Neural progenitor cell (in vitro differentiated cells): Measurements from ENCODE around the gene MYL9. TPM values are rescaled to one million over a fixed set of nuclear protein-coding genes. Genes with fewer than 3 reads are reported as not detected.
"Not testable (repeated sequence)": the region's sequence is repeated elsewhere in the genome, so short reads cannot be mapped to it uniquely, and the experiment has no call there.

ENCODE experiments used
- DNase-seq: peaks from one replicate; pipeline ENCODE4 v3.0.0-alpha.2; 2016; ENCODE audit warnings: low spot score
- H2AFZ ChIP-seq: fragments of 200-600 bp; sonication (generic); replicated peaks from 2 replicates; pipeline ENCODE4 v1.6.1; 2016; ENCODE audit warnings: antibody characterized with exemption
- H3F3A ChIP-seq: fragments of 200-600 bp; sonication (generic); 2 replicates; pipeline ENCODE4 v1.6.1; 2016; ENCODE audit warnings: antibody characterized with exemption, low read depth
- H3K27ac ChIP-seq: fragments of 200-600 bp; sonication (generic); 2 replicates; pipeline ENCODE4 v1.5.1; 2016; ENCODE audit warnings: mild to moderate bottlenecking
- H3K27me3 ChIP-seq: fragments of 200-600 bp; sonication (generic); 2 replicates; pipeline ENCODE4 v1.6.1; 2016; ENCODE audit warnings: mild to moderate bottlenecking, moderate library complexity
- H3K36me3 ChIP-seq: fragments of 200-600 bp; sonication (generic); 2 replicates; pipeline ENCODE4 v1.5.1; 2016
- H3K4me1 ChIP-seq: fragments of 200-600 bp; sonication (generic); 2 replicates; pipeline ENCODE4 v1.6.1; 2016; ENCODE audit warnings: mixed run types
- H3K4me2 ChIP-seq: fragments of 200-600 bp; sonication (generic); 2 replicates; pipeline ENCODE4 v1.6.1; 2016
- H3K4me3 ChIP-seq: fragments of 200-600 bp; sonication (generic); 2 replicates; pipeline ENCODE4 v1.5.1; 2016
- H3K79me2 ChIP-seq: fragments of 200-600 bp; sonication (generic); 2 replicates; pipeline ENCODE4 v1.6.1; 2016; ENCODE audit warnings: low read depth
- H3K9ac ChIP-seq: fragments of 200-600 bp; sonication (generic); 2 replicates; pipeline ENCODE4 v1.6.1; 2016
- H3K9me3 ChIP-seq: fragments of 200-600 bp; sonication (generic); 2 replicates; pipeline ENCODE4 v1.5.1; 2016; ENCODE audit warnings: low read depth
- H4K20me1 ChIP-seq: fragments of 200-600 bp; sonication (generic); 2 replicates; pipeline ENCODE4 v1.6.1; 2016; ENCODE audit warnings: low read depth
- H3K27ac Mint-ChIP-seq: 3 replicates; pipeline ENCODE4 v1.8.0; 2021; ENCODE audit warnings: mixed read lengths
- H3K27me3 Mint-ChIP-seq: 2 replicates; pipeline ENCODE4 v1.8.0; 2022; ENCODE audit warnings: low read depth, mild to moderate bottlenecking, inconsistent platforms, moderate library complexity, mixed read lengths; ENCODE audit not compliant: insufficient read depth
- H3K36me3 Mint-ChIP-seq: 3 replicates; pipeline ENCODE4 v1.8.0; 2021; ENCODE audit warnings: mixed read lengths
- H3K4me1 Mint-ChIP-seq: 3 replicates; pipeline ENCODE4 v1.8.0; 2021; ENCODE audit warnings: mixed read lengths
- H3K4me3 Mint-ChIP-seq: 3 replicates; pipeline ENCODE4 v1.8.0; 2021; ENCODE audit warnings: mild to moderate bottlenecking, moderate library complexity, mixed read lengths
- H3K9me3 Mint-ChIP-seq: 3 replicates; pipeline ENCODE4 v1.8.0; 2020; ENCODE audit warnings: mixed read lengths
- EZH2 ChIP-seq: fragments of 200-600 bp; sonication (generic); IDR thresholded peaks from 2 replicates; pipeline ENCODE4 v1.6.1; 2017; ENCODE audit warnings: antibody characterized with exemption, mild to moderate bottlenecking, moderate library complexity
- EZH2phosphoT487 ChIP-seq: fragments of 200-600 bp; sonication (generic); IDR thresholded peaks from 2 replicates; pipeline ENCODE4 v1.6.1; 2017; ENCODE audit warnings: antibody characterized with exemption
- total RNA-seq: library from RNA; depleted of rRNA; stranded (reverse); fragments of >200 nt; gene quantifications from 2 replicates; pipeline ENCODE4 v1.2.3, GENCODE V29; 2015; ENCODE audit warnings: low replicate concordance
- TF ChIP-seq, protein P1 (sequence below): fragments of 200-600 bp; sonication (generic); IDR thresholded peaks from 2 replicates; pipeline ENCODE4 v1.5.1; 2017; ENCODE audit warnings: antibody characterized with exemption, mild to moderate bottlenecking

Gene MYL9
- total RNA-seq, 1 donor from 2014 or later: 12.4 TPM

DNA sequence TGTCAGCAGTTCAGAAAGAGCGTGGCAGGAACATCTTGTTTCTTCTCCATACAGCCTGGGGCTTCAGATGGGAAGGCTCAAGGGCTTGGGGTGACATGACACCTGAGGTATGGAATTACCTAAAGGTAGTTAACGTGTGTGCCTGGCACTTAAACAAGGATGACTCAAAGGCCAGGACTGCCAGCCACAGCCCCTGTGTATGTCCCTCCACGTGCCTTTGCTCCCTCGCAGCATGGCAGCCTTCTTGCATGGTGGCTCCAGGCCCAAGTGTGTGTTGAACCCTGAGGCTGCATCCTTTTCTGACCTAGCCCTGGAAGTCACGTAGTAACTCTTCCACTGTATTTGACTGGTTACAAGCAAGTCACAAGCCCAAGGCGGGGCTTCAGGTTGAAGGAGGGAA is 33.6 kb upstream of the MYL9 start:
- no peaks in the 10 kb centered on the region for H3K4me1 Mint-ChIP-seq
- no peaks in the 10 kb centered on the region for H3K9me3 Mint-ChIP-seq
- no peak for DNase-seq
- Histone ChIP-seq H3K4me1 (no peaks in the 10 kb centered on the region), H3K9ac (no peak overlapping the region), H3K27me3 (no peaks in the 10 kb centered on the region), H3F3A (no peaks in the 10 kb centered on the region), H3K27ac (no peak overlapping the region), H3K4me2 (no peak overlapping the region), H2AFZ (no peak overlapping the region), H3K4me3 (no peak overlapping the region), H4K20me1 (peaks cover 7% of the 10 kb centered on the region), H3K36me3 (peaks cover 6% of the 10 kb centered on the region), H3K79me2 (no peaks in the 10 kb centered on the region), H3K9me3 (no peaks in the 10 kb centered on the region)
- no peak overlapping the region for H3K4me3 Mint-ChIP-seq
- peaks cover 30% of the 10 kb centered on the region for H3K36me3 Mint-ChIP-seq
- TF ChIP-seq EZH2 (no peak), EZH2phosphoT487 (no peak)
- H3K27me3 Mint-ChIP-seq: peaks cover 5% of the 10 kb centered on the region
- H3K27ac Mint-ChIP-seq: no peak overlapping the region

DNA sequence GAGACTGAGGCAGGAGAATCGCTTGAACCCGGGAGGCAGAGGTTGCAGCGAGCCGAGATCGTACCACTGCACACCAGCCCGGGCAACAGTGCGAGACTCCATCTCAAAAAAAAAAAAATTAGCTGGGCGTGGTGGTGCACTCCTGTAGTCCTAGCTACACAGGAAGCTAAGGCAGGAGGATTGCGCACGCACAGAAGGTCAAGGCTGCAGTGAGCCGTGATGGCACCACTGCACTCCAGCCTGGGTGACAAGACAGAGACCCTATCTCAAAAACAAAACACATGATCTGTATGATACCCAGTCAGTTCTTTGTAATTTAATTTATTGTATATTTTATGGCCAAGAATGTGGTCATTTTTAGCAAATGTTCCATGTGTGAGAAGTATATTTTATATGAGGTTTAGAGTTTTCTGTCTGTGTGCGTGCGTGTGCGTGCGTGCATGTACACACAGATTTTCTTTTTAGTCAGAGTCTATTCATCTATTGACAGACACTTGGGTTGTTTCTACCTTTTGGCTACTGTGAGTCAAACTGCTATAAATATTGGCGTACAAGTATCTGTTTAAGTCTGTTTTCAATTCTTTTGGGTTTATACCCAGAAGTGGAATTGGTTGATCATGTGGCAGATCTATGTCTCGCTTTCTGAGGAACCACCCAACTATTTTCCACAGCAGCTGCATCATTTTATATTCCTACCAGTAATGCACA is 22.2 kb upstream of the MYL9 start:
- no peak overlapping the region for H3K27ac Mint-ChIP-seq
- Histone ChIP-seq H3K4me2 (no peak overlapping the region), H3K9ac (no peak overlapping the region), H3K27me3 (no peaks in the 10 kb centered on the region), H3K4me3 (no peak overlapping the region), H3K79me2 (no peaks in the 10 kb centered on the region), H3K36me3 (peaks cover 5% of the 10 kb centered on the region), H3K9me3 (no peaks in the 10 kb centered on the region), H2AFZ (no peak overlapping the region), H3F3A (peaks cover 8% of the 10 kb centered on the region), H3K27ac (no peak overlapping the region), H3K4me1 (no peaks in the 10 kb centered on the region), H4K20me1 (peaks cover 24% of the 10 kb centered on the region)
- H3K4me3 Mint-ChIP-seq: no peak overlapping the region
- H3K36me3 Mint-ChIP-seq: peaks cover 25% of the 10 kb centered on the region
- H3K27me3 Mint-ChIP-seq: peaks cover 2% of the 10 kb centered on the region
- H3K9me3 Mint-ChIP-seq: no peaks in the 10 kb centered on the region
- TF ChIP-seq EZH2phosphoT487 (no peak), EZH2 (no peak)
- TF ChIP-seq, protein P1, sequence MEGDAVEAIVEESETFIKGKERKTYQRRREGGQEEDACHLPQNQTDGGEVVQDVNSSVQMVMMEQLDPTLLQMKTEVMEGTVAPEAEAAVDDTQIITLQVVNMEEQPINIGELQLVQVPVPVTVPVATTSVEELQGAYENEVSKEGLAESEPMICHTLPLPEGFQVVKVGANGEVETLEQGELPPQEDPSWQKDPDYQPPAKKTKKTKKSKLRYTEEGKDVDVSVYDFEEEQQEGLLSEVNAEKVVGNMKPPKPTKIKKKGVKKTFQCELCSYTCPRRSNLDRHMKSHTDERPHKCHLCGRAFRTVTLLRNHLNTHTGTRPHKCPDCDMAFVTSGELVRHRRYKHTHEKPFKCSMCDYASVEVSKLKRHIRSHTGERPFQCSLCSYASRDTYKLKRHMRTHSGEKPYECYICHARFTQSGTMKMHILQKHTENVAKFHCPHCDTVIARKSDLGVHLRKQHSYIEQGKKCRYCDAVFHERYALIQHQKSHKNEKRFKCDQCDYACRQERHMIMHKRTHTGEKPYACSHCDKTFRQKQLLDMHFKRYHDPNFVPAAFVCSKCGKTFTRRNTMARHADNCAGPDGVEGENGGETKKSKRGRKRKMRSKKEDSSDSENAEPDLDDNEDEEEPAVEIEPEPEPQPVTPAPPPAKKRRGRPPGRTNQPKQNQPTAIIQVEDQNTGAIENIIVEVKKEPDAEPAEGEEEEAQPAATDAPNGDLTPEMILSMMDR: no peak
- DNase-seq: no peak
- no peaks in the 10 kb centered on the region for H3K4me1 Mint-ChIP-seq

DNA sequence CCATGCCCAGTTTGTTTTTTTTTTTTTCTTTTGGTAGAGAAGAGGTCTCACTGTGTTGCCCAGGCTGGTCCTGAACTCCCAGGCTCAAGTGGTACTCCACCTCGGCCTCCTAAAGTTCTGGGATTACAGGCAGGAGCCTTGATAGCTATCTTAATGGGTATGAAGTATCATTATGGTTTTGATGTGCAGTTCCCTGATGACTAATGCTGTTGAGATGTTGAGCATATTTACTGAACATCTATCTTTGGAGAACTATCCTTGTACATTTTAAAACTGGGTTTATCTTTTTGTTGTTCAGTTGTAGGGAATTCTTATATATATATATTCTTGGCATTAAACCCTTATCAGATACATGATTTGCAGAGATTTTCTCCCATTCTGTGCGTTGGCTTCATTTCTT is 21.4 kb upstream of the MYL9 start:
- Histone ChIP-seq H3K79me2 (no peaks in the 10 kb centered on the region), H3K9ac (no peak overlapping the region), H3K27me3 (no peaks in the 10 kb centered on the region), H3K4me3 (no peak overlapping the region), H3K36me3 (peaks cover 6% of the 10 kb centered on the region), H3K9me3 (no peaks in the 10 kb centered on the region), H2AFZ (no peak overlapping the region), H3F3A (peaks cover 8% of the 10 kb centered on the region), H3K4me2 (no peak overlapping the region), H3K4me1 (no peaks in the 10 kb centered on the region), H3K27ac (no peak overlapping the region), H4K20me1 (peaks cover 26% of the 10 kb centered on the region)
- no peak overlapping the region for H3K4me3 Mint-ChIP-seq
- H3K9me3 Mint-ChIP-seq: no peaks in the 10 kb centered on the region
- H3K27me3 Mint-ChIP-seq: peaks cover 2% of the 10 kb centered on the region
- H3K36me3 Mint-ChIP-seq: peaks cover 25% of the 10 kb centered on the region
- TF ChIP-seq, protein P1: no peak
- no peaks in the 10 kb centered on the region for H3K4me1 Mint-ChIP-seq
- no peak overlapping the region for H3K27ac Mint-ChIP-seq
- DNase-seq: no peak

DNA sequence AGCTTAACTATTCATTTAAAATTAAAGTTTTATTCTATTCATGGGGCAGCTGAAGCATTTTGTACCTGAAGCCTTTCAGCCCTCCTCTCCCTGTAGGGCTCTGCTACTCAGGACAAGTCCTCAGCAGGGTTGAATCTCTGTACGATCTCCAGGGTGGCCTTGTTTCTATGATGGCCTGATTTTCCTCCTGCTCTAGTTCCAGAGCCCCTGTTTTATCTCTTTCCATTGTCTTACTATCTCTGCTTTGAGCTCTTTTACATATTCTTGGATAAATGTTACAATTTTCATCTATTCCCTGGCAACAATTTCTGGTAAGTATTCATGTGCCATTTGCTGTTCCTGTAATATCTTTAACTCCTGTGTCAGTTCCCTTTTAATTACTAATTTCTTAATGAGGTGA is 19.8 kb upstream of the MYL9 start:
- H3F3A ChIP-seq: peaks cover 2% of the 10 kb centered on the region
- H3K36me3 ChIP-seq: peaks cover 6% of the 10 kb centered on the region
- Mint-ChIP-seq H3K27me3 (peaks cover 2% of the 10 kb centered on the region), H3K9me3 (no peaks in the 10 kb centered on the region), H3K4me1 (no peaks in the 10 kb centered on the region), H3K4me3 (no peak overlapping the region), H3K27ac (no peak overlapping the region), H3K36me3 (peaks cover 26% of the 10 kb centered on the region)
- H3K27me3 ChIP-seq: no peaks in the 10 kb centered on the region
- H3K79me2 ChIP-seq: no peaks in the 10 kb centered on the region
- H3K9me3 ChIP-seq: no peaks in the 10 kb centered on the region
- TF ChIP-seq EZH2 (no peak), EZH2phosphoT487 (no peak)
- TF ChIP-seq, protein P1: no peak
- H3K27ac ChIP-seq: peak overlapping the region; percentile 13
- H4K20me1 ChIP-seq: peaks cover 26% of the 10 kb centered on the region
- no peak overlapping the region for H3K4me2 ChIP-seq
- no peak overlapping the region for H2AFZ ChIP-seq
- no peaks in the 10 kb centered on the region for H3K4me1 ChIP-seq
- no peak overlapping the region for H3K4me3 ChIP-seq
- no peak overlapping the region for H3K9ac ChIP-seq
- no peak for DNase-seq

DNA sequence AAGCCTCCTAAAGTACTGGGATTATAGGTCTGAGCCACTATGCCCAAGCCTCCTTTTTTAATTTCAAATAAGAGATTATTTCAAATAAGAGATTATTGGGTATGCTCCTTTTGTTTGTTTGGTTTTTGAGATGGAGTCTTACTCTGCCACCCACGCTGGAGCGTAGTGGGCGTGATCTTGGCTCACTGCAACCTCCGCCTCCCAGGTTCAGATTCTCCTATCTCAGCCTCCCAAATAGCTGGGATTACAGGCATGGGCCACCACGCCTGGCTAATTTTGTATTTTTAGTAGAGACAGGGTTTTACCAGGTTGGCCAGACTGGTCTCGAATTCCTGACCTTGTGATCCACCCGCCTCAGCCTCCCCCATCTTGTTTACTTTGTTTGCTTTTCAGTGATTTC is 18.9 kb upstream of the MYL9 start:
- not testable (repeated sequence) for H3K27ac Mint-ChIP-seq, H3K36me3 ChIP-seq, H3K4me3 ChIP-seq, H3K4me1 ChIP-seq, DNase-seq, H3K27ac ChIP-seq, H3K9me3 Mint-ChIP-seq, H3K27me3 ChIP-seq, H3K27me3 Mint-ChIP-seq, H3K79me2 ChIP-seq, H2AFZ ChIP-seq, H3K4me2 ChIP-seq, H3K9ac ChIP-seq, H3K9me3 ChIP-seq, H3F3A ChIP-seq, H3K4me1 Mint-ChIP-seq, H3K4me3 Mint-ChIP-seq
- peaks cover 30% of the 10 kb centered on the region for H3K36me3 Mint-ChIP-seq
- H4K20me1 ChIP-seq: peaks cover 26% of the 10 kb centered on the region
